Frontal cortex (tissue), 4 donors: ENCODE data around the gene TRIM41. TPM values are rescaled to one million over a fixed set of nuclear protein-coding genes. Genes with fewer than 3 reads are reported as not detected.
"Not testable (repeated sequence)": the region's sequence is repeated elsewhere in the genome, so short reads cannot be mapped to it uniquely, and the experiment has no call there.

Experiments used
- DNase-seq, 2 donors: peaks; one replicate each; pipeline ENCODE4 v3.0.0; 2012; ENCODE audit warnings: low spot score in 2 of 2
- FAIRE-seq: peaks from 2 replicates; lab custom pipeline; 2012; peaks lifted over from hg19 to GRCh38; lab: Jason Lieb, UNC
- total RNA-seq: library from RNA; depleted of rRNA; stranded (reverse); fragments of >200 nt; gene quantifications from one replicate; pipeline ENCODE4 v1.2.3, GENCODE V29; 2014
- donor health status: control.
- donor health status: control.
- donor health status: control.

TRIM41 gene
- total RNA-seq, 1 donor from 2014 or later: 12.2 TPM

GRCh38 chr5:181243018-181243563, 20.0 kb downstream of the TRIM41 start:
- DNase-seq (no peak), FAIRE-seq (no peak)

- no peak for FAIRE-seq
These were observed 20.7 kb downstream of the TRIM41 start, which contains the start of gene RACK1 for GRCh38 chr5:181243564-181244343. Gene RACK1, minus strand, starts transcription at chr5:181243906. Its CDS starts 106 bp downstream, at chr5:181243800.

GRCh38 chr5:181245427-181246275, 22.6 kb downstream of the TRIM41 start:
- FAIRE-seq (no peak), DNase-seq (no peak)

More at GRCh38 chr5:181243564-181244343, 20.7 kb downstream of the TRIM41 start, which contains the start of gene RACK1:
- peak; percentile 79 to 81 for DNase-seq

- DNase-seq: peak; percentile 80 to 87
- FAIRE-seq: no peak
These were observed 23.4 kb downstream of the TRIM41 start for GRCh38 chr5:181246276-181247049.

GRCh38 chr5:181248277-181248676, 25.2 kb downstream of the TRIM41 start:
- FAIRE-seq: no peak

GRCh38 chr5:181255276-181255675, 32.2 kb downstream of the TRIM41 start:
- no peak for DNase-seq
- FAIRE-seq: no peak

More at GRCh38 chr5:181248277-181248676, 25.2 kb downstream of the TRIM41 start:
- no peak for DNase-seq

GRCh38 chr5:181255836-181256578, 32.9 kb downstream of the TRIM41 start:
- DNase-seq (no peak), FAIRE-seq (no peak)

- no peak for FAIRE-seq
- DNase-seq: no peak
These were observed 35.5 kb downstream of the TRIM41 start for GRCh38 chr5:181258576-181258975.

- no peak for DNase-seq
- no peak for FAIRE-seq
These were observed 36.2 kb downstream of the TRIM41 start for GRCh38 chr5:181259283-181259682.

GRCh38 chr5:181259974-181260719, 37.1 kb downstream of the TRIM41 start:
- DNase-seq (no peak), FAIRE-seq (no peak)

- DNase-seq: peak; percentile 79 to 82
- FAIRE-seq: no peak
These were observed 37.7 kb downstream of the TRIM41 start, which contains the start of gene TRIM52 for GRCh38 chr5:181260720-181261319. Gene TRIM52, minus strand, starts transcription at chr5:181261143. Its CDS starts 330 bp downstream, at chr5:181260813.

GRCh38 chr5:181261320-181262049, 38.4 kb downstream of the TRIM41 start:
- DNase-seq (peak; percentile 49 to 62), FAIRE-seq (no peak)

GRCh38 chr5:181263633-181264032, 40.6 kb downstream of the TRIM41 start:
- FAIRE-seq (no peak), DNase-seq (no peak)

- DNase-seq: no peak
- FAIRE-seq: no peak
These were observed 42.1 kb downstream of the TRIM41 start for GRCh38 chr5:181265092-181265671.

GRCh38 chr5:181267291-181267904, 44.3 kb downstream of the TRIM41 start:
- not testable (repeated sequence) for FAIRE-seq, DNase-seq

GRCh38 chr5:181267907-181268306, 44.8 kb downstream of the TRIM41 start:
- DNase-seq, FAIRE-seq: not testable (repeated sequence)
